H9 (cell line): ENCODE measurements around the gene OR5H6. TPM values are rescaled to one million over a fixed set of nuclear protein-coding genes. Genes with fewer than 3 reads are reported as not detected.

Experiments used
- DNase-seq: peaks from one replicate; pipeline ENCODE4 v3.0.0-alpha.2; 2017
- H2AFZ ChIP-seq: one replicate; pipeline ENCODE4 v1.6.1; 2013; ENCODE audit warnings: mild to moderate bottlenecking, low read length, control low read depth, moderate library complexity
- H2AK5ac ChIP-seq: 2 replicates; pipeline ENCODE4 v1.6.1; 2013; ENCODE audit warnings: low read length, control low read depth, mixed read lengths; ENCODE audit not compliant: insufficient read length
- H2BK120ac ChIP-seq: one replicate; pipeline ENCODE4 v1.6.1; 2013; ENCODE audit warnings: low read depth, mild to moderate bottlenecking, low read length, control low read depth, inconsistent platforms; ENCODE audit not compliant: poor library complexity, severe bottlenecking
- H2BK12ac ChIP-seq: 2 replicates; pipeline ENCODE4 v1.6.1; 2013; ENCODE audit warnings: low read length, control low read depth, mixed read lengths, low read depth; ENCODE audit not compliant: insufficient read length
- H2BK15ac ChIP-seq: 2 replicates; pipeline ENCODE4 v1.6.1; 2013; ENCODE audit warnings: low read depth, low read length, control low read depth
- H2BK20ac ChIP-seq: one replicate; pipeline ENCODE4 v1.6.1; 2013; ENCODE audit warnings: low read depth, mild to moderate bottlenecking, low read length, control low read depth, inconsistent platforms; ENCODE audit not compliant: poor library complexity, severe bottlenecking
- H2BK5ac ChIP-seq: 2 replicates; pipeline ENCODE4 v1.6.1; 2013; ENCODE audit warnings: low read length, control low read depth, mixed read lengths; ENCODE audit not compliant: insufficient read length
- H3K14ac ChIP-seq: 2 replicates; pipeline ENCODE4 v1.6.1; 2013; ENCODE audit warnings: low read length, control low read depth; ENCODE audit not compliant: insufficient read depth
- H3K18ac ChIP-seq: 2 replicates; pipeline ENCODE4 v1.6.1; 2013; ENCODE audit warnings: low read depth, mild to moderate bottlenecking, mixed read lengths, low read length, control low read depth; ENCODE audit not compliant: insufficient read length
- H3K23ac ChIP-seq: 2 replicates; pipeline ENCODE4 v1.6.1; 2013; ENCODE audit warnings: low read length, control low read depth, mixed read lengths, low read depth; ENCODE audit not compliant: insufficient read length
- H3K23me2 ChIP-seq: 2 replicates; pipeline ENCODE4 v1.6.1; 2013; ENCODE audit warnings: low read depth, mild to moderate bottlenecking, mixed read lengths, low read length, control low read depth; ENCODE audit not compliant: insufficient read length, poor library complexity, severe bottlenecking
- H3K27ac ChIP-seq: 2 replicates; pipeline ENCODE4 v1.5.1; 2013; ENCODE audit warnings: low read length, control low read depth, mixed read lengths, low read depth; ENCODE audit not compliant: insufficient read length
- H3K27me3 ChIP-seq: 2 replicates; pipeline ENCODE4 v1.6.1; 2013; ENCODE audit warnings: low read length, control low read depth, inconsistent platforms; ENCODE audit not compliant: insufficient read depth
- H3K4ac ChIP-seq: 2 replicates; pipeline ENCODE4 v1.6.1; 2013; ENCODE audit warnings: low read depth, mild to moderate bottlenecking, control low read depth, inconsistent platforms, low read length, moderate library complexity
- H3K4me1 ChIP-seq: 2 replicates; pipeline ENCODE4 v1.6.1; 2013; ENCODE audit warnings: low read length, control low read depth, inconsistent platforms; ENCODE audit not compliant: insufficient read depth
- H3K4me2 ChIP-seq: 2 replicates; pipeline ENCODE4 v1.6.1; 2013; ENCODE audit warnings: low read length, control low read depth, mixed read lengths; ENCODE audit not compliant: insufficient read length, insufficient read depth
- H3K56ac ChIP-seq: 2 replicates; pipeline ENCODE4 v1.6.1; 2013; ENCODE audit warnings: low read depth, mild to moderate bottlenecking, mixed read lengths, low read length, control low read depth; ENCODE audit not compliant: insufficient read length
- H3K79me1 ChIP-seq: 2 replicates; pipeline ENCODE4 v1.6.1; 2013; ENCODE audit warnings: low read depth, mild to moderate bottlenecking, moderate library complexity, low read length, control low read depth, inconsistent platforms; ENCODE audit not compliant: insufficient read depth, poor library complexity, severe bottlenecking
- H3K79me2 ChIP-seq: 2 replicates; pipeline ENCODE4 v1.6.1; 2013; ENCODE audit warnings: low read length, control low read depth, inconsistent platforms; ENCODE audit not compliant: insufficient read depth
- H3K9ac ChIP-seq: 2 replicates; pipeline ENCODE4 v1.6.1; 2013; ENCODE audit warnings: low read length, control low read depth, mixed read lengths; ENCODE audit not compliant: insufficient read length; ENCODE audit errors: extremely low read depth
- H3K9me3 ChIP-seq: one replicate; pipeline ENCODE4 v1.6.1; 2013; ENCODE audit warnings: low read depth, low read length, inconsistent platforms; ENCODE audit not compliant: control insufficient read depth
- H3T11ph ChIP-seq: one replicate; pipeline ENCODE4 v1.6.1; 2013; ENCODE audit warnings: mild to moderate bottlenecking, low read length, control low read depth, inconsistent platforms
- H4K20me1 ChIP-seq: one replicate; pipeline ENCODE4 v1.6.1; 2013; ENCODE audit not compliant: control insufficient read depth, insufficient read length, insufficient read depth
- H4K5ac ChIP-seq: 2 replicates; pipeline ENCODE4 v1.6.1; 2013; ENCODE audit warnings: low read depth, mild to moderate bottlenecking, mixed read lengths, low read length, control low read depth; ENCODE audit not compliant: insufficient read length
- H4K8ac ChIP-seq: replicated peaks from 2 replicates; pipeline ENCODE4 v1.6.1; 2013; ENCODE audit warnings: low read length, control low read depth, mixed read lengths, low read depth; ENCODE audit not compliant: insufficient read length
- H4K91ac ChIP-seq: 2 replicates; pipeline ENCODE4 v1.6.1; 2013; ENCODE audit warnings: low read depth, mild to moderate bottlenecking, moderate library complexity, mixed read lengths, low read length, control low read depth; ENCODE audit not compliant: insufficient read length
- H3K27ac Mint-ChIP-seq, 3 experiments: 2 replicates in 2 of 3; 3 replicates in 1 of 3; pipeline ENCODE4 v1.8.0; 2020 to 2021; ENCODE audit warnings: mixed read lengths in 3 of 3, mild to moderate bottlenecking in 1 of 3, moderate library complexity in 1 of 3
- H3K27me3 Mint-ChIP-seq: 2 replicates; pipeline ENCODE4 v1.8.0; 2021; ENCODE audit warnings: low read depth, mild to moderate bottlenecking, moderate library complexity, mixed read lengths
- H3K36me3 Mint-ChIP-seq, 3 experiments: 2 replicates in 2 of 3; 3 replicates in 1 of 3; pipeline ENCODE4 v1.8.0; 2020 to 2021; ENCODE audit warnings: low read depth in 3 of 3, mixed read lengths in 3 of 3; ENCODE audit not compliant: insufficient read depth in 1 of 3
- H3K4me1 Mint-ChIP-seq, 2 experiments: 2 replicates each; pipeline ENCODE4 v1.8.0; 2020; ENCODE audit warnings: mixed read lengths in 2 of 2
- H3K4me3 Mint-ChIP-seq, 2 experiments: 2 replicates in 1 of 2; 3 replicates in 1 of 2; pipeline ENCODE4 v1.8.0; 2020 to 2021; ENCODE audit warnings: mild to moderate bottlenecking in 2 of 2, mixed read lengths in 2 of 2, moderate library complexity in 1 of 2
- H3K9me3 Mint-ChIP-seq, 2 experiments: 2 replicates in 1 of 2; 3 replicates in 1 of 2; pipeline ENCODE4 v1.8.0; 2020; ENCODE audit warnings: mild to moderate bottlenecking in 2 of 2, mixed read lengths in 2 of 2, moderate library complexity in 1 of 2
- WGBS: extraction: QIAGEN DNeasy Blood & Tissue Kit; methylation state at CpG from one replicate; pipeline ENCODE4 v1.1.7; 2013; ENCODE audit warnings: missing lambda C conversion rate, low lambda C conversion rate, mixed read lengths; ENCODE audit not compliant: insufficient read length; ENCODE audit errors: extremely low coverage; 5-methylcytosine and 5-hydroxymethylcytosine counted together
- total RNA-seq: library from RNA; stranded (reverse); gene quantifications from 2 replicates; pipeline ENCODE4 v1.2.1, GENCODE V29; 2021
- TF ChIP-seq, protein P1 (sequence below): fragments of 200-600 bp; sonication (generic); conservative IDR thresholded peaks from 3 replicates; pipeline ENCODE4 v1.8.0; 2021; ENCODE audit warnings: antibody characterized with exemption, mild to moderate bottlenecking

OR5H6 gene
- total RNA-seq, 1 experiment from 2014 or later, result not detected

- no peak overlapping the region for H4K5ac ChIP-seq
- H3K9me3 ChIP-seq, result no peaks in the 10 kb centered on the region
- no peak overlapping the region for H4K8ac ChIP-seq
- no peaks in the 10 kb centered on the region for H3K23me2 ChIP-seq
- no CpG with 5 or more reads among the region's 2 CpGs for WGBS
- H3K79me2 ChIP-seq, result no peaks in the 10 kb centered on the region
- H3K56ac ChIP-seq, result no peak overlapping the region
- H3K23ac ChIP-seq, result no peak overlapping the region
- no peak overlapping the region for H3T11ph ChIP-seq
- H2AFZ ChIP-seq, result no peak overlapping the region
- H2AK5ac ChIP-seq, result no peak overlapping the region
- H2BK15ac ChIP-seq, result no peak overlapping the region
- no peak overlapping the region for H3K18ac ChIP-seq
- no peaks in the 10 kb centered on the region for H3K27me3 Mint-ChIP-seq
- no peak overlapping the region for H3K27ac ChIP-seq
- no peaks in the 10 kb centered on the region for H3K9me3 Mint-ChIP-seq
- H3K79me1 ChIP-seq, result no peaks in the 10 kb centered on the region
- 0 out of 7 replicates have a peak, but pooled peaks cover 0 to 2% (median 0%) of the 10 kb centered on the region in 3 experiments for H3K36me3 Mint-ChIP-seq
- H3K4me1 Mint-ChIP-seq, result no peaks in the 10 kb centered on the region
- H2BK20ac ChIP-seq, result no peak overlapping the region
- no peaks in the 10 kb centered on the region for H3K4me1 ChIP-seq
- no peak overlapping the region for H3K4ac ChIP-seq
- H3K27ac Mint-ChIP-seq, result no peak overlapping the region
- H3K9ac ChIP-seq, result no peak overlapping the region
- TF ChIP-seq, protein P1, sequence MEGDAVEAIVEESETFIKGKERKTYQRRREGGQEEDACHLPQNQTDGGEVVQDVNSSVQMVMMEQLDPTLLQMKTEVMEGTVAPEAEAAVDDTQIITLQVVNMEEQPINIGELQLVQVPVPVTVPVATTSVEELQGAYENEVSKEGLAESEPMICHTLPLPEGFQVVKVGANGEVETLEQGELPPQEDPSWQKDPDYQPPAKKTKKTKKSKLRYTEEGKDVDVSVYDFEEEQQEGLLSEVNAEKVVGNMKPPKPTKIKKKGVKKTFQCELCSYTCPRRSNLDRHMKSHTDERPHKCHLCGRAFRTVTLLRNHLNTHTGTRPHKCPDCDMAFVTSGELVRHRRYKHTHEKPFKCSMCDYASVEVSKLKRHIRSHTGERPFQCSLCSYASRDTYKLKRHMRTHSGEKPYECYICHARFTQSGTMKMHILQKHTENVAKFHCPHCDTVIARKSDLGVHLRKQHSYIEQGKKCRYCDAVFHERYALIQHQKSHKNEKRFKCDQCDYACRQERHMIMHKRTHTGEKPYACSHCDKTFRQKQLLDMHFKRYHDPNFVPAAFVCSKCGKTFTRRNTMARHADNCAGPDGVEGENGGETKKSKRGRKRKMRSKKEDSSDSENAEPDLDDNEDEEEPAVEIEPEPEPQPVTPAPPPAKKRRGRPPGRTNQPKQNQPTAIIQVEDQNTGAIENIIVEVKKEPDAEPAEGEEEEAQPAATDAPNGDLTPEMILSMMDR, result no peak
- H3K14ac ChIP-seq, result no peak overlapping the region
- H3K27me3 ChIP-seq, result no peaks in the 10 kb centered on the region
- no peak overlapping the region for H3K4me2 ChIP-seq
- H2BK120ac ChIP-seq, result no peak overlapping the region
- H3K4me3 Mint-ChIP-seq, result no peak overlapping the region
- no peak for DNase-seq
- no peak overlapping the region for H4K91ac ChIP-seq
- no peaks in the 10 kb centered on the region for H4K20me1 ChIP-seq
- no peak overlapping the region for H2BK12ac ChIP-seq
- no peak overlapping the region for H2BK5ac ChIP-seq
Measured at GRCh38 chr3:98232489-98232888, 31.6 kb upstream of the OR5H6 start.
